OCI-LY3 (cell line): Measurements from ENCODE around the gene HOMEZ.
A peak's percentile ranks its signal among the peaks of the same experiment; 100 is the strongest.

Experiments used
- H2AFZ ChIP-seq: fragments of 200-600, 300-600 bp; shearing (Covaris generic); 2 replicates; pipeline ENCODE4 v1.6.0; 2014; ENCODE audit warnings: antibody characterized with exemption, low read depth, low read length
- H3K27ac ChIP-seq: fragments of 200-600, 300-600 bp; sonication (generic); 2 replicates; pipeline ENCODE4 v1.5.1; 2014; ENCODE audit warnings: mild to moderate bottlenecking, low read length, moderate library complexity, mixed read lengths
- H3K27me3 ChIP-seq: fragments of 200-600, 300-600 bp; sonication (generic); 2 replicates; pipeline ENCODE4 v1.6.1; 2014; ENCODE audit warnings: low read depth, low read length, mixed read lengths
- H3K36me3 ChIP-seq: fragments of 200-600, 300-600 bp; sonication (generic); replicated peaks from 2 replicates; pipeline ENCODE3; 2014; ENCODE audit warnings: low read depth, low read length, mixed read lengths
- H3K4me1 ChIP-seq: fragments of 300-600, 200-600 bp; sonication (generic); 2 replicates; pipeline ENCODE4 v1.6.1; 2014; ENCODE audit warnings: low read length, mixed read lengths
- H3K4me2 ChIP-seq: fragments of 200-600, 300-600 bp; sonication (generic); 2 replicates; pipeline ENCODE4 v1.6.1; 2014; ENCODE audit warnings: low read length, mixed read lengths
- H3K4me3 ChIP-seq: fragments of 300-600, 200-600 bp; sonication (generic); 2 replicates; pipeline ENCODE4 v1.5.1; 2014; ENCODE audit warnings: antibody characterized with exemption, mild to moderate bottlenecking, low read length, moderate library complexity
- H3K79me2 ChIP-seq: fragments of 300-600, 200-600 bp; shearing (Covaris generic); 2 replicates; pipeline ENCODE4 v1.6.1; 2014; ENCODE audit warnings: mild to moderate bottlenecking, low read length, mixed read lengths
- H3K9ac ChIP-seq: fragments of 300-600, 200-600 bp; shearing (Covaris generic); 2 replicates; pipeline ENCODE4 v1.6.0; 2014; ENCODE audit warnings: mild to moderate bottlenecking, low read length, moderate library complexity
- H3K9me3 ChIP-seq: fragments of 200-600, 300-600 bp; shearing (Covaris generic); 2 replicates; pipeline ENCODE4 v1.6.1; 2014; ENCODE audit warnings: low read length, mixed read lengths; ENCODE audit not compliant: insufficient read depth
- H4K20me1 ChIP-seq: fragments of 200-600, 300-600 bp; sonication (generic); 2 replicates; pipeline ENCODE4 v1.6.1; 2016; ENCODE audit warnings: low read length, mixed read lengths; ENCODE audit not compliant: insufficient read depth
- CTCF ChIP-seq: fragments of 200-600, 300-600 bp; sonication (generic); IDR thresholded peaks from 2 replicates; pipeline ENCODE4 v1.5.1; 2014; ENCODE audit warnings: antibody characterized with exemption, low read length, low read depth
- EZH2phosphoT487 ChIP-seq: fragments of 200-600 bp; shearing (Covaris generic); IDR thresholded peaks from 2 replicates; pipeline ENCODE4 v1.6.1; 2018; ENCODE audit warnings: antibody characterized with exemption, mixed run types, low read depth

Gene HOMEZ

DNA sequence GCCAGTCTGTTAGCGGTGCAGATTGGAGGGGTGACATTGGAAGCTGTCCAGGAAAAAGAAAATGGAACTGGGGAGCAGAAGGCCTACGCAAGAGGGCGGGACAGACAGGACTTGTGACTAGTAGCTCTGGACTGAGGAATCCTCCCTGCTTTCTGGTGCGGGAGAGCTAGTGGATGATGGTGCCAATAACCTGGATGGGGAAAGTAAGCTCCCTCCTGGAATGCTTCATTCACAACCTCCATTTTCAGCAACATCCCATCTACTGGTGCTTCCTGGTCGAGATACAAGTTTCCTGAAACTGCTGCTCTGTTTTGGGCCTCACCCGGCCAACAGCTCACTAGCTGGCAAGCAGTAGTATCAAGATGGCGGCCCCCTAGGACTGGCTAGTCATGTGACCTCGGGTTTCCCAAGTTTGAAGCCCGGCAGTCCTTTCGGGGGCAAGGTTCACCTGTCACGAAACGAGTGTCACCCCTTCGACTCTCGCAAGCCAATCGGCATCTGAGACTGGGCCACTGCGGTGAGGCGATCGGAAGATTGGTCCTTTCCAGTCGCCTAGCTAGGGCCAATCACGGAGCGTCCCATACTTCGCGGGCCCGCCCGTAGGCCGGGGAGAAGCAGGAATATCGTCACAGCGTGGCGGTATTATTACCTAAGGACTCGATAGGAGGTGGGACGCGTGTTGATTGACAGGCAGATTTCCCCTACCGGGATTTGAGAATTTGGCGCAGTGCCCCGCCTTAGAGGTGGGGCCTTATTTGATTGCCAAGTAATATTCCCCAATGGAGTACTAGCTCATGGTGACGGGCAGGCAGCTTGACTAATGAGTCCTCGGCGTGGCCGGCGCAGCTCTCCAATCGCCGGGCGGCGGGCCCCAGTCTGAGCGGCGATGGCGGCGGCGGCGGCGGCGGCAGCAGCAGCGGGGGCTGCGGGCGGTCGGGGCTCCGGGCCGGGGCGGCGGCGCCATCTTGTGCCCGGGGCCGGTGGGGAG is 34.9 kb upstream of the HOMEZ start, which contains the start of gene PABPN1:
Gene PABPN1, plus strand, starts transcription at position 874 of the 988 bp plus-strand sequence. Its CDS starts 13 bp downstream, at position 887.
- Histone ChIP-seq H3K9ac (peak within 1 kb of the TSS; percentile 97), H3K4me2 (peak within 1 kb of the TSS; percentile 100), H2AFZ (peak within 1 kb of the TSS; percentile 12; the same call in 1 of the 2 replicates), H3K79me2 (peaks cover 35% of the 10 kb centered on the region), H3K4me1 (peaks cover 19% of the 10 kb centered on the region), H3K27me3 (no peaks in the 10 kb centered on the region), H3K36me3 (peaks cover 28% of the 10 kb centered on the region), H3K27ac (peak within 1 kb of the TSS; percentile 86), H4K20me1 (peaks cover 9% of the 10 kb centered on the region; the same call in 1 of the 2 replicates), H3K9me3 (no peaks in the 10 kb centered on the region), H3K4me3 (peak within 1 kb of the TSS; percentile 98)
- TF ChIP-seq CTCF, result no peak
- TF ChIP-seq EZH2phosphoT487, result no peak

DNA sequence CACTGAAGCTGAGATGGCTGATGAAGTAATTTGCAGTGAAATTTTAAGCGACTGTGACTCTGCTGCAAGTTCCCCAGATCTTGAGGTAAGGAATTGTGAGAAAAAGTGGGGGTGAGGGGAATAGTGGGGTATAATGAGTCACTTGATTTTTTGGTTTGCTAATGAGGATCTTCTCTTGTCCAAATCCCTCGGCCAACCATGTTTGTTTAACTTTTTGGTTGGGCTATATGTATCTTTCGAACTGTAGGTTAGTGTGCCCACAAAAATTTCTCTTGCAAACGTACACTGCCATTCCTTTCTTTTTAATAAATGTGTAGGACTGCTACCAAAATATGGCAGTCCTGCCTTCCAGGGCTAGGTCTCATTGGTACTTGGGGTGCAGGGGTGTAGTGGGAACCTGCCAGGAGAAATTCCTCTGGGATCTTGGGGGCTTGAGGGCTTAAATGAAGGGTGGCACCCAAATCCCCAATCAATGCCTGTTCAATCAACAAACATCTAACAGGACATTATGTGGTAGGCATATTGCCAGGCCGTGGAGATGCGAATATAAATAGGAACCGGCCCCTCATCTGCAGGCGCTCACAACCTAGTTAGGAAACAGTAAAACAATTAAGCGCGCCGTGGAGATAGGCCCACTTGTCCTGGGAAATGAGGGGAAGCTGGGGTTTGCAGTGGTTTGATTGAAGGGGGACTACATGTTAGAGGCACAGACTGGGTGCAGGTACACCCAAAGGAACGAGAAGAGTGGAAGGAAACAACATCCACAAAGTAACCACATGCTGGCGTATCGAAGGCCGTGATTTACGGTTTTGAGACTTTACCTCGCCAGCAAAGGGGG is 34.0 kb upstream of the HOMEZ start:
- Histone ChIP-seq H3K79me2 (peaks cover 35% of the 10 kb centered on the region), H3K4me1 (peaks cover 19% of the 10 kb centered on the region), H3K9me3 (no peaks in the 10 kb centered on the region), H3K4me3 (peak overlapping the region; percentile 93), H3K27me3 (no peaks in the 10 kb centered on the region), H4K20me1 (peaks cover 9% of the 10 kb centered on the region; the same call in 1 of the 2 replicates), H3K36me3 (peaks cover 27% of the 10 kb centered on the region), H3K9ac (peak overlapping the region; percentile 84), H3K27ac (peak overlapping the region; percentile 86), H3K4me2 (peak overlapping the region; percentile 100), H2AFZ (peak overlapping the region; percentile 12; the same call in 1 of the 2 replicates)
- TF ChIP-seq EZH2phosphoT487, result no peak
- TF ChIP-seq CTCF, result no peak

DNA sequence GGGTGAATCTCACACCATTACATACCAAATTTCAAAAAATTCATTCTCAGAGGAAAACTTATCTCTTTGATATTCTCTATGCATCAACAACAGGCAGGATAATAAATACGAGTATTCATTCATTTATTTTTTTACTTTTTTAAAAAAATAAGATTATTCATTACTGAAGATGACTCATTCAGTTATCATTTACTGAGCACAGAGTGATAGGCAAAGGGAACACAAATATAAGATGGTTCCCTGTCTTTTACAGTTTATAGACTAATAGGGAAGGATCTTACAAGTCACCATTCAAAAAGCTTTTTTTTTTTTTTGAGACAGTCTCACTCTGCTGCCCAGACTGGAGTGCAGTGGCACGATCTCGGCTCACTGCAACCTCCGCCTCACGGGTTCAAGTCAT is 30.4 kb upstream of the HOMEZ start:
- no peak overlapping the region for H3K4me2 ChIP-seq
- H2AFZ ChIP-seq, result no peak overlapping the region
- H3K4me1 ChIP-seq, result peaks cover 9% of the 10 kb centered on the region
- no peak overlapping the region for H3K27ac ChIP-seq
- no peaks in the 10 kb centered on the region for H3K9me3 ChIP-seq
- no peaks in the 10 kb centered on the region for H3K36me3 ChIP-seq
- no peaks in the 10 kb centered on the region for H4K20me1 ChIP-seq
- H3K4me3 ChIP-seq, result no peak overlapping the region
- TF ChIP-seq EZH2phosphoT487 (no peak), CTCF (no peak)
- no peaks in the 10 kb centered on the region for H3K27me3 ChIP-seq
- H3K9ac ChIP-seq, result no peak overlapping the region
- H3K79me2 ChIP-seq, result peaks cover 7% of the 10 kb centered on the region; the same call in 1 of the 2 replicates

- Histone ChIP-seq H4K20me1 (no peaks in the 10 kb centered on the region), H3K79me2 (peaks cover 10% of the 10 kb centered on the region), H3K4me3 (no peak overlapping the region), H3K9ac (no peak overlapping the region), H2AFZ (no peak overlapping the region), H3K36me3 (peaks cover 5% of the 10 kb centered on the region), H3K9me3 (no peaks in the 10 kb centered on the region), H3K27ac (no peak overlapping the region), H3K27me3 (no peaks in the 10 kb centered on the region), H3K4me1 (peaks cover 12% of the 10 kb centered on the region), H3K4me2 (no peak overlapping the region)
- TF ChIP-seq EZH2phosphoT487, result no peak
- TF ChIP-seq CTCF, result no peak
Measured at GRCh38 chr14:23310546-23310945, 24.6 kb upstream of the HOMEZ start.
